ACC112 (cell line): ENCODE data around the gene SEC14L1.
"Not testable (repeated sequence)": the region's sequence is repeated elsewhere in the genome, so short reads cannot be mapped to it uniquely, and the experiment has no call there.

Experiments used
- H2AFZ ChIP-seq: fragments of 200-600 bp; sonication (generic); one replicate; pipeline ENCODE4 v1.6.0; 2017; ENCODE audit warnings: antibody characterized with exemption, low read length; ENCODE audit not compliant: unreplicated experiment
- H3K27ac ChIP-seq: fragments of 200-600 bp; sonication (generic); 2 replicates; pipeline ENCODE4 v1.5.1; 2014; ENCODE audit warnings: low read depth, mild to moderate bottlenecking, antibody characterized with exemption, low read length, moderate library complexity
- H3K27me3 ChIP-seq: fragments of 200-600 bp; sonication (generic); 2 replicates; pipeline ENCODE4 v1.6.1; 2014; ENCODE audit warnings: mild to moderate bottlenecking, antibody characterized with exemption, low read length, moderate library complexity, mixed read lengths; ENCODE audit not compliant: insufficient read depth
- H3K36me3 ChIP-seq: fragments of 200-600 bp; sonication (generic); 2 replicates; pipeline ENCODE4 v1.6.1; 2016; ENCODE audit warnings: mild to moderate bottlenecking, antibody characterized with exemption, low read length, moderate library complexity, mixed read lengths; ENCODE audit not compliant: insufficient read depth
- H3K4me1 ChIP-seq: fragments of 200-600 bp; sonication (generic); one replicate; pipeline ENCODE4 v1.6.1; 2016; ENCODE audit warnings: low read length, mixed read lengths; ENCODE audit not compliant: insufficient read depth, unreplicated experiment, control insufficient read depth
- H3K4me3 ChIP-seq: fragments of 200-600 bp; sonication (generic); 2 replicates; pipeline ENCODE4 v1.5.1; 2014; ENCODE audit warnings: mild to moderate bottlenecking, low read depth, low read length
- H3K79me2 ChIP-seq: fragments of 200-600 bp; sonication (generic); one replicate; pipeline ENCODE4 v1.6.0; 2016; ENCODE audit warnings: low read length; ENCODE audit not compliant: control insufficient read depth, unreplicated experiment, insufficient read depth

The SEC14L1 gene

GRCh38 chr17:77254951-77255825 lies 114.4 kb downstream of the SEC14L1 start:
- Histone ChIP-seq H3K27me3 (no peaks in the 10 kb centered on the region), H2AFZ (no peak overlapping the region), H3K79me2 (no peaks in the 10 kb centered on the region), H3K4me3 (no peak overlapping the region), H3K36me3 (no peaks in the 10 kb centered on the region), H3K4me1 (peaks cover 33% of the 10 kb centered on the region), H3K27ac (peak overlapping the region; percentile 72)

GRCh38 chr17:77255970-77256369 lies 115.2 kb downstream of the SEC14L1 start:
- not testable (repeated sequence) for H3K36me3 ChIP-seq, H3K27me3 ChIP-seq, H3K27ac ChIP-seq, H2AFZ ChIP-seq, H3K4me3 ChIP-seq, H3K79me2 ChIP-seq
- H3K4me1 ChIP-seq = peaks cover 33% of the 10 kb centered on the region

GRCh38 chr17:77256710-77257109 lies 115.9 kb downstream of the SEC14L1 start:
- Histone ChIP-seq H3K4me1 (peaks cover 33% of the 10 kb centered on the region), H3K79me2 (no peaks in the 10 kb centered on the region), H3K27ac (no peak overlapping the region), H2AFZ (no peak overlapping the region), H3K4me3 (no peak overlapping the region), H3K27me3 (no peaks in the 10 kb centered on the region), H3K36me3 (no peaks in the 10 kb centered on the region)

- H3K27me3 ChIP-seq = no peaks in the 10 kb centered on the region
Measured at GRCh38 chr17:77257169-77257568, 116.4 kb downstream of the SEC14L1 start.

GRCh38 chr17:77257596-77258458 lies 117.1 kb downstream of the SEC14L1 start:
- Histone ChIP-seq H3K27me3 (no peaks in the 10 kb centered on the region), H2AFZ (no peak overlapping the region), H3K4me3 (no peak overlapping the region), H3K36me3 (no peaks in the 10 kb centered on the region), H3K79me2 (no peaks in the 10 kb centered on the region), H3K4me1 (peaks cover 33% of the 10 kb centered on the region), H3K27ac (no peak overlapping the region)

More at GRCh38 chr17:77257169-77257568, 116.4 kb downstream of the SEC14L1 start:
- Histone ChIP-seq H3K27ac (no peak overlapping the region), H3K4me3 (no peak overlapping the region), H2AFZ (no peak overlapping the region), H3K4me1 (peaks cover 33% of the 10 kb centered on the region), H3K36me3 (no peaks in the 10 kb centered on the region), H3K79me2 (no peaks in the 10 kb centered on the region)

- H3K27ac ChIP-seq = no peak overlapping the region
- H3K36me3 ChIP-seq = no peaks in the 10 kb centered on the region
- H3K4me3 ChIP-seq = no peak overlapping the region
- no peak overlapping the region for H2AFZ ChIP-seq
- no peaks in the 10 kb centered on the region for H3K27me3 ChIP-seq
- H3K4me1 ChIP-seq = peaks cover 32% of the 10 kb centered on the region
- no peaks in the 10 kb centered on the region for H3K79me2 ChIP-seq
Measured at GRCh38 chr17:77258638-77259037, 117.9 kb downstream of the SEC14L1 start.

- Histone ChIP-seq H3K4me3 (no peak overlapping the region), H2AFZ (no peak overlapping the region)
Measured at GRCh38 chr17:77264617-77265230, 124.0 kb downstream of the SEC14L1 start.

GRCh38 chr17:77266213-77266612 lies 125.4 kb downstream of the SEC14L1 start:
- H3K27ac ChIP-seq = no peak overlapping the region
- H3K79me2 ChIP-seq = no peaks in the 10 kb centered on the region
- H2AFZ ChIP-seq = no peak overlapping the region

More at GRCh38 chr17:77264617-77265230, 124.0 kb downstream of the SEC14L1 start:
- H3K27ac ChIP-seq = no peak overlapping the region
- no peaks in the 10 kb centered on the region for H3K27me3 ChIP-seq
- no peaks in the 10 kb centered on the region for H3K4me1 ChIP-seq
- H3K79me2 ChIP-seq = no peaks in the 10 kb centered on the region
- no peaks in the 10 kb centered on the region for H3K36me3 ChIP-seq

More at GRCh38 chr17:77266213-77266612, 125.4 kb downstream of the SEC14L1 start:
- Histone ChIP-seq H3K4me3 (no peak overlapping the region), H3K36me3 (no peaks in the 10 kb centered on the region), H3K4me1 (no peaks in the 10 kb centered on the region), H3K27me3 (no peaks in the 10 kb centered on the region)
